Measurements from ENCODE around the gene RIN1.

DNA sequence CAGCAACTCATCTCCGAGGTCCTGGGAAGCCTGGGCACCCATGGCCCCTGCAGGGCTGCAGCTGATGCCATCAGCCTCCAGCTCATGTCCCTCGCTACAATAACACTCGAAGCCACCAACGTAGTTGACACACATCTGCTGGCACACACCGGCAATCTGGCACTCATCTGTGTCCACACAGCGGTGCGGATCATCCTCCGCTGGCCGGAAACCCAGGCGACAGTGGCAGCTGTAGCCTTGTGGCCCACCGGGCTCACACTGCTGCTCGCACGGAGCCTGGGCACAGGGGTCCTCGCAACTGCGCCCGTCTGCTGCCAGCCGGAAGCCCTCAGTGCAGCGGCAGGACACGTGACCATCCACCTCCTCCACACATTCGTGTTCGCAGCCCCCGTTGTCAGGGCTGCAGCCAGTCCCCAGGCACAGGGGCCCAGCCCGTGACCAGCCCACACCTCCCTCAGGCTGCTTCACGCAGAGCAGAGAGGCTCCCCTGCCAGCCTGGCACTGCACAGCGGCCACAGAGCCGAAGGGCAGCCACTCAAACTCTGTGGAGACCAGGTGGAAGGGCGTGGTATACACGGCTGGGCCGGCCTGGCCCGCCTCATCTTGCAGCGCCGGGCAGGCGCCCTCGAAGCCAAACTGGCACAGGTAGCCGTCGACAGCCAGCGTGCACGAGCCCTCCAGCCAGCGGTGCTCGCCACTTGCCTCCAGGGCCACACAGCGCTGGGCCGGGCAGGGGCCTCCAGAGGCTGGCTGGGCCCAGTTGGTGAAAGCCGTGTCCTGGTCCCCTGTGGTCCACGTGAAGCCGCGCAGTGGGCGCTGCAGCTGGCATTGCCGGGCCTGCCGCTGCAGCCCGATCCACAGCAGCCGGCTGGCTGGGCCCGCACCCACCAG is 20.1 kb downstream of the RIN1 start:
- TF ChIP-seq FOXM1 (IDR thresholded peaks at IDR 0.05; ENCODE audit: borderline replicate concordance) (no peak), HDGF (IDR thresholded peaks at IDR 0.05; ENCODE audit: borderline replicate concordance) (no peak)
